Measurements from ENCODE around the gene SPSB1.
"Not testable (repeated sequence)": the region's sequence is repeated elsewhere in the genome, so short reads cannot be mapped to it uniquely, and the experiment has no call there.

Gene SPSB1

GRCh38 chr1:9368356-9368755, 75.7 kb downstream of the SPSB1 start:
- no peak for DNase-seq (ENCODE audit: low read depth)

- DNase-seq (ENCODE audit: low read depth): no peak
Observed at GRCh38 chr1:9369964-9370788, 77.5 kb downstream of the SPSB1 start.

GRCh38 chr1:9371391-9371935, 78.8 kb downstream of the SPSB1 start:
- DNase-seq (ENCODE audit: low read depth): no peak

- DNase-seq (ENCODE audit: low read depth): no peak
Observed at GRCh38 chr1:9371951-9372350, 79.3 kb downstream of the SPSB1 start.

GRCh38 chr1:9373619-9374018, 80.9 kb downstream of the SPSB1 start:
- DNase-seq (ENCODE audit: low read depth): no peak

- no peak for DNase-seq (ENCODE audit: low read depth)
Observed at GRCh38 chr1:9374748-9375341, 82.2 kb downstream of the SPSB1 start.

- DNase-seq (ENCODE audit: low read depth): no peak
Observed at GRCh38 chr1:9375912-9376311, 83.2 kb downstream of the SPSB1 start.

- DNase-seq (ENCODE audit: low read depth): no peak
Observed at GRCh38 chr1:9376430-9376829, 83.7 kb downstream of the SPSB1 start.

GRCh38 chr1:9376886-9377333, 84.2 kb downstream of the SPSB1 start:
- no peak for DNase-seq (ENCODE audit: low read depth)

- DNase-seq (ENCODE audit: low read depth): no peak
Observed at GRCh38 chr1:9378801-9379200, 86.1 kb downstream of the SPSB1 start.

GRCh38 chr1:9380711-9381110, 88.0 kb downstream of the SPSB1 start:
- DNase-seq (ENCODE audit: low read depth): no peak

GRCh38 chr1:9382643-9383491, 90.2 kb downstream of the SPSB1 start:
- no peak for DNase-seq (ENCODE audit: low read depth)

- DNase-seq (ENCODE audit: low read depth): no peak
Observed at GRCh38 chr1:9384128-9384527, 91.4 kb downstream of the SPSB1 start.

- DNase-seq (ENCODE audit: low read depth): no peak
Observed at GRCh38 chr1:9384751-9385245, 92.1 kb downstream of the SPSB1 start.

- not testable (repeated sequence) for DNase-seq (ENCODE audit: low read depth)
Observed at GRCh38 chr1:9385392-9385791, 92.7 kb downstream of the SPSB1 start.

GRCh38 chr1:9385801-9386573, 93.3 kb downstream of the SPSB1 start:
- no peak for DNase-seq (ENCODE audit: low read depth)

- no peak for DNase-seq (ENCODE audit: low read depth)
Observed at GRCh38 chr1:9388335-9389180, 95.9 kb downstream of the SPSB1 start.

GRCh38 chr1:9389968-9390367, 97.3 kb downstream of the SPSB1 start:
- no peak for DNase-seq (ENCODE audit: low read depth)

- no peak for DNase-seq (ENCODE audit: low read depth)
Observed at GRCh38 chr1:9391620-9392019, 98.9 kb downstream of the SPSB1 start.

- DNase-seq (ENCODE audit: low read depth): no peak
Observed at GRCh38 chr1:9394010-9394409, 101.3 kb downstream of the SPSB1 start.

GRCh38 chr1:9395018-9395417, 102.3 kb downstream of the SPSB1 start:
- DNase-seq (ENCODE audit: low read depth): no peak
